Ramos (cell line): Measurements from ENCODE around the gene IQSEC3.
"Not testable (repeated sequence)": the region's sequence is repeated elsewhere in the genome, so short reads cannot be mapped to it uniquely, and the experiment has no call there.

Experiments used
- in situ Hi-C: fragments of 300-500 bp; cut with MboI; formaldehyde crosslinking; loops from one replicate; pipeline ENCODE4 v1.14.3; 2022; ENCODE audit warnings: low sequenced_read_pairs; ENCODE audit not compliant: unreplicated experiment

IQSEC3 gene

DNA sequence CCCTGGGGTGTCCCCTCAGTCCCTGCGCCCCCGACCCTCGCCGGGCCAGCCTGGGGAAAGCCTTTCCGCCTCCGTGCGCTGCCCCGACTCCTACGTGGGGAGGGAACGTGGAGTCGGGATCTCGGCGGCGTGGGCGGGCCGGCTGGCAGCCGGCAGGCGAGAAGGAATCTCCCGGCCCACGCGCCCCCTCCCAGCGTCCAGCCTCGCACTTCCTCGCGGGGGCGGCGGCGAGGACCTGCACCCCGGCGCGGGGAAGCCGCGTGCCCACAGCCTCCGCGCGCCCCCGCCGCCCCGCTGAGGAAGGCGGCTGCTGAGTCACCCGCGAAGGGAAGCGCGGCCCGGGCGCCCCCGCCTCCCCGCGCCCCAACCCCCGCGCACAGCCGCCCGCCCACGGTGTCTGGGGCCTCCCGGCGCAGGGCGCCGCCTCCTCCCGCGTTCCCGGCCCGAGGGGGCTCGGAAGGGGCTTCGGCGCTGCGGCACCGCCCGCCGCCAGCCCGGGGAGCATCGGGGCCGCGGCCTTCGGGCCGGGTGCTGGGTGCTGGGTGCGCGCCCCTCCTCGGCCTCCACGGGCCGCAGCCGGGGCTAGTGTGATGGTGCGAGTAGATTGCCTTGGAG lies 11.3 kb downstream of the IQSEC3 start:
- in situ Hi-C loops = not testable (repeated sequence)

DNA sequence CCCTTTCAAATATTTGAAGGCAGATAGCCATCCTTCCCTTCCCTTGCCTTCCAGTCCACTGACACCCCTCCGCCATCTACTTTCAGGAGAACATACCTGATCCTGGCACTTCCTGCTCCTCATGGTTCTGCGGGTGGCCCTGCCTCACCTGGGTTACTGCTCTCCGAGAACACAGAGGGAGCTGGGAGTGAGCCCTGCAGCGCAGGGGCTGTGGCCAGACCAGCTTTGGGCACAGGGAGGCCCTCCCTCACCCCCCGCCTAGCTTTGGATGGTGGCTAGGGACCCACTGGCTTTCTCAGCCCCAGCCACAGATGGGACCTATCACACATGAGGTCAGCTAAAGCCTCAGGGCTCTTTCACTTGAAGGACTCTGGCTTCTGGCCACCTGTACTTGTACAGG lies 12.4 kb downstream of the IQSEC3 start:
- in situ Hi-C loops = no loop called here

DNA sequence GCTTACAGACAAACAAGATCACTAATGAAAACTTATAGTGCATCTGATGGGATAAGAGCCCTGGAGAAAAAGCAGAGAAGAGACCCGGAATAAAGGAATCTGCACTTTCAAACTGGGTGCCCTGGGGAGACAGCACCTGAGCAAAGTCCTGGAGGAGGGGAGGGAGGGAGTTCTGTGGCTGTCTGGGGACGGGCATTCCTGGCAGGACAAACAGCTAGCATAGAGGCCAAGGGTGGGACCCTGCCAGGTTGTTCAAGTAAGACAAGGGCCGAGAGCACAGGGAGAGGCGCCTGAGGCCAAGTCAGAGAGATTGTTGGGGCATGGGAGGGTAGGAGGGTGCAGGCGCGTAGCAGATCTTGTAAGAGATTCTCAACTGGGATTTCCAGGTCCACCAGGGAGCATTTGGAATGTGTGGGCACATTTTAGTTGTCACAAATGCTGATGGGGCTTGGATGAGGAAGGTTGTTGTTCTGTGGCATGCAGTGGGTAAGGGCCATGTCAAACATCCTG lies 14.2 kb downstream of the IQSEC3 start:
- in situ Hi-C loops = no loop called here

DNA sequence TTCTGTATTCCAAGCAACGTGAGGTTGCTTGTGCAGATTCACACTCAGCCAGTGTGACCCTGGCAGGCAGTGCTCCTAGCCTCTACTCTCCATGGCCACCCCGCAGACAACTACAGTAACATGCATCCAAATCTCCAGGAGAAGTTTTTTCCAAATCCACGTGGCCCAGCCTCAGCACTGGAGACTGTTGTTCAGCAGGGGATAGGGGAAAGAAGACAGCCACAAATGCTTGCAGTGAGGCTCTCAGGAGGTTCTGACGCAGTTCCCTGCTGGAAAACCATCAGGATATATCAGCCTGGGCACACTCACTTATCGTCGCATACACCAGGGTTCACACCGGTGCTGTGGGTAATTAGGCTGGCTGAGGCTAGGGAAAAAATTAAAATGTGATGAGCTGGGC lies 16.2 kb downstream of the IQSEC3 start:
- in situ Hi-C loops = no loop called here

DNA sequence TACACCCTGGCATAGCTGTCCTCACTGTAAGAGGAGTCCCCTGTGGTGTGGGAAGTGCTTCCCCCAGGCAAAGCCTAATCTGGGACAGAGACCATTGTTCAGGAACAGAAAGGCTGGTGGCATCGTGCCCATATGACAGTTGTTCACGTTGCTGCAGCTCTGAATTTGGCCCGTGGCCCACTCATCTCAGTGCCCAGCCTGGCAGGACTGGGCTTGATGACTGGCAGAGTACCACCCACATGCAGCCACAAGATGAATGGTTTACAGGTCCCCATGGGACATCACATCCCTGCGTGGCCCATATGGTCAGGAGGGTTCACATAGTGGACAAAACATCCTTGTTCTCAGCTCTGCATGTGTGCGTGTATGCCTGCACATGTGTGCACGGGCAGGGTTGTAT lies 17.5 kb downstream of the IQSEC3 start:
- in situ Hi-C loops = no loop called here

DNA sequence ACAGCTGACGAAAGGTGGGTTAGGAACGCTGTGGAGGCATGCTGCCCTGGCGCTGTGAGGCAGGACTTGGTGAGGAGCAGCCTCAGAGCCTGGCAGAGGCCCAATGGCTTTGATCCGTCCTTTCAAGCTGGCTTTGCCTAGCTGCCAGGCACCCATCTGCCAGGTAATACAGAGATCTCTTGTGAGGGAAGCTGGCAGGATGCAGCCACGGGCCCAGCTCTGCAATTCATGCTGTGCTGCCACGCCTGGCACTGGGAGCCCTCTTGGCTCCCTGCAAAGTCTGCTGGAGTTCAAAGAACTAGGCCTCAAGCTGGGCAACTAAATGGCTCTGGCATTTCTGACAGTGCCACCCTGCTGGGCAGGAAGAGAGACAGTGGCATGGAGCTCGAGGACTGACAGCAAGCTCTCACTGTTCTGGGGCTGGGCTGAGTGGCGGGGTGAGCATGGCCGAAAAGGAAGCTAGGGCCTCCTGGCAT lies 18.7 kb downstream of the IQSEC3 start:
- in situ Hi-C loops = no loop called here

DNA sequence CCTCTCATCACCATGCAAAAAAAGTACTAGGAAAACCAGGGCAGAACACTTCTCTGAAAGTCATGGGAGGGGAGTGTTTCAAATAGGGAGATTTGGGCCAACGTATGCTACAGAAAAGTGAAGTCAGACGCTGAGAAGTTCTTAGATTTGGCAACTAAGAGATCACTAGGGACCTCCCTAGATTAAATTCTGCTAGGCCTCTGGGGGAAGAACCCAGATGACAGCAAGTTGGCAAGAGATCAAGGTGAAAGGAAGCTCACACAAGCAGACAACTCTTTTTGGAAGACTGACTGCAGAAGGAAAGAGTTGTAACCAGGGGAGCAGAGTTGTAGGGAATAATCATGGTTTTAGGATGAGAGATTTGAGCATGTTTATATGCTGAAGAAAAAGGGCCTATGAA lies 20.7 kb downstream of the IQSEC3 start:
- in situ Hi-C loops = no loop called here

DNA sequence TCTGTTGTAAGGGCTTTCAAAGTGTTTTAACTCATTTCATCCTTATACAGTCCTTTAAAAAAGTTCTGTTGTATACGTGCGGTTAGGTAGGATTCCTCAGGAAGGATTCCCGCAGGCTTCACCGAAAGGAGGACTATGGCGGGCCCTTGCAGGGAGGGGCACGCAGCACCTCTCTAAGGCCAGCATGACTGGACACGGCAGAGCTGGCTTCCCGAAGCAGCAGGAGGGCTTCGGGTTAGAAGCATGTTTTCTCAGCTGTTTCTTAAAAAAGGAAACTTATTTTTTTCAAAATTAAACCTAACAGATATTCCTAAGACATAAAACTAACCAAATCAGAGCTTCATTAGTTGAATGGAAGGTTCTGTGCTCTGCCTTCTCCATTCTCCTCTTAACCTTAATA lies 21.3 kb downstream of the IQSEC3 start:
- in situ Hi-C loops = no loop called here

DNA sequence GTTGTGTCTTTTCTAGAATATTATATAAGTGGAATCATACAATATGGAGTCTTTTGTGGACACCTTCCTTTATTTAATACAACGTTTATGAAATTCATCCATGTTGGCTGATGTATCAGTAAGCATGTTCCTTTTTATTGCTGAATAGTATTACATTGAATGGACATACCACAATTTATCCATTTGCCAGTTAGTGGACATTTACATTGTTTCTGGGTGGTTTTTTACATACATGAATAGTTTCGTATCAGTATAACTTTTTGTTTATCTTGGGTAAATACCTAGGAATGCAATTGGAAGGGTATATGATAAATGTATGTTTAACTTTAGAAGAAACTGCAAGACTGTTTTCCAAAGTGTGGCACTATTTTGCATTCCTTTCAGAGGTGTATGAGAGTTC lies 23.1 kb downstream of the IQSEC3 start:
- in situ Hi-C loops = no loop called here

DNA sequence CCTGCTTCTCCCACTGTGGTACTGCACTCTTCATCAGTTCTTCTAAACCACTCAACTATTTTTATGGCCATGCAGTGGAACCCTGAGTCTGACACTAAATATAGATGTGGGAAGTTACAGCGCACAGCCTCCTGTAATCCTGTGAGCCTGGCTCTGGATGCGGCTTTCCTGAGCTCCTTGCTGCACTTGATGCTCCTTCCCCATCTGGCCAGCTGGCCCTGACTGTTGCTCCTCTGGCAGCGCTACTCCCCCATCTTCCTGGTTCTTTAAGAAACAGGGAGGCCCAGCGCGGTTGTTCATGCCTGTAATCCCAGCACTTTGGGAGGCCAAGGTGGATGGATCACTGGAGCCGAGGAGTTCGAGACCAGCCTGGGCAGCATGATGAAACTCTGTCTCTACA lies 24.6 kb downstream of the IQSEC3 start:
- in situ Hi-C loops = no loop called here

DNA sequence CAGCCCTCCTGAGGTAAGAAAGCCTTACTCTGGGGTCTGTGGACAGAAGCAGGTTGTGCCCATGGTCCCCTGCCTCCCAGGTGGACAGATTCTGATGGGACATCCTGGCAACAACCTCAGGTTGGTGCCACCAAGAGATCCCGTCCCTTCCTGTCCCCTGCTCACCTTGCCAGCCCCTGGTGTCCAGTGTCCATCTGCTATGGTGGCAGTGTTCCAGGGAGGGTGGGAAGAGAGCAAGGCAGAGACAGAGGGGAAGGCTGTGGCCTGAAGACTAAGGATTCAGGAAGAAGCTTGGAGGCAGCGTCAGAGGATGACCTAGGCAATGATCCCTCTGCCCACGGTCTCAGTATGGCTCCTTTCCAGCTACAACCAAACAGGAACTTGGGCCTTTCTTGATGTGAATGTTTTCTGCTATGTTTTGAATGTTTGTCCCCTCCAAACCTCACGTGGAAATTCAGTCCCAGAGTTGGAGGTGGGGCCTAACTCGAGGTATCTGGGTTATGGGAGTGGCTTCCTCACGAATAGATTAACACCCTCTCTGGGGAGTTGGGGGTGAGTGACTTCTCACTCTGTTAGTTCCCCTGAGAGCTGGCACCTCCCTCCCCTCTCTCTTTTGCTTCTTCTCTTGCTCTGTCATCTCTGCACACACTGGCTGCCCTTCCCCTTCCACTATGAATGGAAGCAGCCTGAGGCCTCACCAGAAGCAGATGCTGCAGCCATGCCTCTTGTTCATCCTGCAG lies 26.9 kb downstream of the IQSEC3 start:
- in situ Hi-C loops = no loop called here

DNA sequence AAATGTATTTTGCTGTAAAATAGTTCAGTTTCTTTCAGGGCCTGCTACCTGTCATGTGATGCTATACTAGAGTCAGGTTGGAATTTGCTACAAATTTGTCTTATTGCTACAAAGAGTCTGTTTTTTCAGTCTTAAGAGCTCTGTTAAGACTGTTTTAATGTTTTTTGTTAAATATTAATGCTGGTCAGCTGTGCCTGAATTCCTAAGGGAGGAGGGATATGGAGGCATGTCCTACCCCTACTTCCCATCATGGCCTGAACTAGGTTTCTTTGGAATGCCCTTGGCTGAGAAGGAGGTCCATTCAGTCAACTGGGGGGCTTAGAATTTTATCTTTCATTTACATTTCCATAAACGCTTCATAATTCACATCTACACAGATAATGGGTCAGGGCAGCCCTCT lies 30.0 kb downstream of the IQSEC3 start:
- in situ Hi-C loops = no loop called here

DNA sequence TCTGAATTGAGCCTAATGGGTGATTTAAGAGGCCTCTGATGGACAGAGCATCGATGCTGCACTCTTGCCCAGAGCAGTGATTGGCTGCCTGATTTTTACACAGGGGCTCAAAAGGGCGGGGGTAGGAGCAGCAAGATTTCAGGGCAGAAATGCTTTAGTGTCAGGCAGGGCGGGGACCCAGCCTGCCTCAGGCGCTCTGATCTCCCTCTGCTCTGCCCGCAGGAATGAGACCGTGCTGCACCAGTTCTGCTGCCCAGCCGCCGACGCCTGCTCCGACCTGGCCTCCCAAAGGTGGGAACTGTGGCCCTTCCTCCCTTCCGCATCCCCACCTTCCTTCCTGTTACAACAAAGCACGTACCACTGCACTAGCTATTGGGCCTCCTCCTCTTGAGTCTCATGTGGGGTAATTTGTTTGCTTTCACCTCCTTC lies 32.4 kb downstream of the IQSEC3 start:
- in situ Hi-C loops = no loop called here

DNA sequence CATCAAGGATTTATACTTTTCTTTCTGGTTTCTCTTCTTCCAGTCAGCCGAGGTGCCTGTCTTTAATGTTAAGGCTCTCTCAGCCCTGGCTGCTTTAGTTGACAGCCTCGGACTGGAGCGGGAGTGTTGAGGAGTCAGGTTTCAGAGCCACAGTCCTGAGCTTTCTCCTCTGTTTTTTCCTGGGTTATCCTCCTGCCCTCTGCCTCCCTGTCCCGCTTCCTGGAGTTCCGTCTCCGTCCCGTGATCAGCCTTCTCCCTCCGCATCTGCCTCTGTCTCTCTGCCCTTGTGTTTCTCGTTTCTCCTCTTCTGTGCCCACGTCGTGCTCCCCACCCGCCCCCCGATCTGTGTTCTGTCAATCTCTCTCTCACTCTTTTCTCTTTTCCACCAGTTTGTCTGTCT lies 33.0 kb downstream of the IQSEC3 start:
- in situ Hi-C loops = no loop called here

DNA sequence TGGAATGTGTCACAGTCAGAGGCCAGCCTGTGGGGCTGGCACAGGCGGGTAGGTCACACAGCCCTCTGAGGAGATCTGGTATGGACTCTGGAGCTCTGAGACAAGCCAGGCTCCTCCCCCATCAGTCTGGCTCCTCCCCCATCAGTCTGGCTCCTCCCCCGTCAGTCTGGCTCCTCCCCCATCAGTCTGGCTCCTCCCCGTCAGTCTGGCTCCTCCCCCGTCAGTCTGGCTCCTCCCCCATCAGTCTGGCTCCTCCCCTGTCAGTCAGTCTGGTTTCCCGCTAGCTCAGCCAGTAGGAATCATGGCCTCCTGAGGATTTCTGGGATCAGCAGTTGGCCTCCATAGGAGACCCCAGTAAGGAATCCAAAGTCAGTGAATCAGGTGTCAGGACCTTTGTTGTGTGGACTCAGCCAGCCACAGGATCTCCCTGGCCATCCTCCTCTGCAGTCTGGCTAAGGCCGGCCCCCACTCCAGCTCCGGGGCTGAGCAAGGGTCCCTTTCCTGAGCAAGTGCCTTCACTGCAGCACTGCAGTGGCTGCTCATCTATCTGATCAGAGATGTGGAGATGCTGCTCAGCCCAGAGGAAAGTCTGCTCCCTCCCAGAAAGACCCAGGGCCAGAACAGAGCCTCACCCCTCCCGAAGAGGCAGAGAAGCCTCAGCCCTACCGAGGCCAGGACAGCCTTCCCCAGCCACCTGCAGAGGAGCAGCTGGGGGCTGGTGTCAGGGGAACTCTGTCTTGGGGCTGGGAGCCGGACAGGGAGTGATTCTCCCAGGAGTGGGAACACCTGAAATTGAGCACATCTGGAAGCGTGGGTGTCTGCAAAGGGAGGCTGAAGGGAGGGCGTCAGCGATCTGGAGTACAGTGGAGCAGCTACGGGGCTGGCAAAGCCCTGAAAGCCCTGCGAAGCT lies 35.7 kb downstream of the IQSEC3 start:
- in situ Hi-C loops = no loop called here

DNA sequence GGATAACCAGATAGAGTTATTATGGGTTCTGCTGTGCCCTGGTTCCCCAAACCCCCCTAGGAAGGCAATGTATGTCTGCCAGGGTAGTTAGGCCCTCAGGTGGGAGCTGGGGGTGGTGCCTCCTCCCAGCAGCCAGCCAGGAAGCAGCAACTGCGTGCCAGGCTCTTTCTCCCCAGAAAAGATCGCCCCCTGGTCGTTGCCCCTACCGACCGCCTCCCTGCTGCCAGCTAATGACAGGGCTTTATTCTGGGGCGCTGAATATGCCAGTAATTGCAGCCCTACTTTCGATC lies 36.3 kb downstream of the IQSEC3 start:
- in situ Hi-C loops = no loop called here

DNA sequence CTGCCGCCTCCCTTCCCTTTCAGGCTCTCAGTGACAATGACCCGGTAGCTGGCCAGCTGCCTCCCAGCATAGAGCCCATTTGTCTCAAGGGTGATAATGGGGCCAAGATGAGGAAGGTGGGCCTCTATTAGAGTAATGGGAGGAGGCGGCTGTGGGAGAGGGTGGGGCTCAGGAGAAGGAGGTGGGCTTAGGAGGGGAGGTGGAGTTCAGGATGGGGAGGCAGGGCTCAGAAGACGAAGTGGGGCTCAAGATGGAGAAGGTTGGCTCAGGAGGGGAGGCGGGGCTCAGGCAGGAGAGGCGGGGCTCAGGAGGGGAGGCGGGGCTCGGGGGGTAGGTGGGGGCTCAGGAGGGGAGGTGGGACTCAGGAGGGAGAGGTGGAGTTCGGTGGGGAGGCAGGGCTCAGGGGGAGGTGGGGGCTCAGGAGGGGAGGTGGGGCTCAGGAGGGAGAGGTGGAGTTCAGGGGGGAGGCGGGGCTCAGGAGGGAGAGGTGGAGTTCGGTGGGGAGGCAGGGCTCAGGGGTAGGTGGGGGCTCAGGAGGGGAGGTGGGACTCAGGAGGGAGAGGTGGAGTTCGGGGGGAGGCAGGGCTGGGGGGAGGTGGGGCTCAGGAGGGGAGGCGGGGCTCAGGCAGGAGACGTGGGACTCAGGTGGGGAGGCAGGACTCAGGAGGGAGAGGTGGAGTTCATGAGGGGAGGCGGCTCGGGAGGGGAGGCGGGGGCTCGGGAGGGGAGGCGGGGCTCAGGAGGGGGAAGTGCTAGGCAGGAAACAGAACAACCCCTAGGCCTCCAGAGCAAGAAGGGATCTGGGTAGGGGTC lies 36.8 kb downstream of the IQSEC3 start:
- in situ Hi-C loops = no loop called here

DNA sequence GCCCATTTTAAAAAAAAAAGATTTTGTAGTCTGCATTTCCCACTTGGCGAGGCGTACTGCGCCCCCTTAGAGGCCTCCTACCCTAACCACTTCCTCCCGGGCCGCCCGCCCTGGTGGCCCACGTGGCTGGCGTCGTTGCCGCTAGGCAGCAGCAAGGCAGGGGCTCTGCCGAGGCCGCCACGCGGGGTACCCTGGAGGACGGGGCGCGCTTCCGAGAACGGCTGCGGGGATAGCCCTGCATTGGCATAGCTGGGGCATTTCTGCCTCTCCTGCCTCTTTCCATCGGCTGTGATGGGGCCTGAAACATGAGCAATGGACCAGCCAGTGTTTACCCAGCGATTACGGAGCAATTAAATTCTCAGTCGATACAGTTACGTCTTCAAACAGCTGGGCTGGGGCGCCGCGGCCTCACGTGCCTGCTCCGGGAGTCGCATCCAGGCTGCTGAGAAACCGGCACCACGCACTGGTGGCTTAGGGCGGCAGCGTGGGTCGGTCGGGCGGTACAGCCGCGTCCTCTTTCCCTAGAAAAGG lies 38.0 kb downstream of the IQSEC3 start:
- in situ Hi-C loops = no loop called here

DNA sequence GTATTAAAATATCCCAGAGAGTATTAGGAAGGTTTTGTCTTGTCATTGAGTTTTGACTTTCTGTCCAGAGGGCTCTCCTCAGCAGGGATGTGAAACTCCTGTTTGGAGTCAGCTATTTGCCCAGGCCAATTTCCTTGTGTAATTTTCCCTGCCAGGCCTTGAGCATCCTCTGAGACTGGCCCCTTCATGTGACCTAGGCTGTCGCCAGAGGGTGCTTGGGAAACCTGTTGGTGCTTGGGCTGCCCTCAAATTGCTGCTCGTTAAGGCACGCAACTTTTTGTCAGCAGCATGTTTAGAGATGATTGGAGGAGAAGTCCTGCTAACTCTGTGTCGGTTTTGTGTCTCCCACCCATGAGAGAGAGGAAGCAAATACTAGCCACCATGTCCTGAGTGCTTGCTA lies 39.1 kb downstream of the IQSEC3 start:
- in situ Hi-C loops = no loop called here

DNA sequence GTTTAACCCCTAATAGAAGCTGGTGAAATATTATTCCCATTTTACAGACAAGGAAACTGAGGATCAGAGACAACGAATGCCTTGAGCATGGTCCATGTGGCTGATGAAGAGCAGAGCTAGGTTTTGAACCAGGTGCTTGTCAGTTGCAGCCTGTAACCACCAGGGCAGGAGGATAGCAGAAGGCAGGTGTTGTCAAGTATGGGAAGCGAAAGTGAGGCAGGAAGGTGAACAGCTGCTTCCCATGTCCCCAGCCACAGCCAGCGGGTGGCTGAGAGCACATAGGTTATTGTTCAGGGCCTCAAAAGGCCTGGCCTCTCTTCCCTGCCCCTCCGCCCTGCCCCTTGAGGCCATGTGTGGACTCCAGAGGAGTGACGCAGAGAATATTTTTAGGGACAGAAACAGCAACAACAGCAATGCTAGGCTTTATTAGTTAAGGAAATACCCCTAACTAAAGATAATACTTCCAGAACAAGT lies 39.6 kb downstream of the IQSEC3 start:
- in situ Hi-C loops = no loop called here
